Activated CD4-positive, alpha-beta T cell treated with anti-CD3 and anti-CD28 coated beads for 1 hour (primary cell): ENCODE measurements around the gene MIA.
"Not testable (repeated sequence)": the region's sequence is repeated elsewhere in the genome, so short reads cannot be mapped to it uniquely, and the experiment has no call there.

Experiments used
- DNase-seq: peaks from one replicate; pipeline ENCODE4 v3.0.0-alpha.2; 2020

Gene MIA

DNA sequence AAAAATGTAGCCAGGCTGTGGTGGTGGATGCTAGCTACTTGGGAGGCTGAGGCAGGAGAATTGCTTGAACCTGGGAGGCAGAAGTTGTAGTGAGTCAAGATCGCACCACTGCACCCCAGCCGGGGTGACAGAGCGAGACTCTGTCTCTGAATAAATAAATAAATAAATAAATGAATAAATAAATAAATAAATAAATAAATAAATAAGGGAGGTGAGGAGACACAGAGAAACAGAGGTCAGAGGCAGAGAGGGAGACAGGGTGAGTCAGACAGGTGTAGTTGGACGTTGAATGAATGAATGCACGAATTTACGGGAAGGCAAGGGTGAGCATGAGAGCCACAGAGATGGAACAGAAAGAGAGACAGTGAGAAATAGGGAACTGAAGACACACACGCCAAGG lies 5.8 kb downstream of the MIA start:
- no peak for DNase-seq

DNA sequence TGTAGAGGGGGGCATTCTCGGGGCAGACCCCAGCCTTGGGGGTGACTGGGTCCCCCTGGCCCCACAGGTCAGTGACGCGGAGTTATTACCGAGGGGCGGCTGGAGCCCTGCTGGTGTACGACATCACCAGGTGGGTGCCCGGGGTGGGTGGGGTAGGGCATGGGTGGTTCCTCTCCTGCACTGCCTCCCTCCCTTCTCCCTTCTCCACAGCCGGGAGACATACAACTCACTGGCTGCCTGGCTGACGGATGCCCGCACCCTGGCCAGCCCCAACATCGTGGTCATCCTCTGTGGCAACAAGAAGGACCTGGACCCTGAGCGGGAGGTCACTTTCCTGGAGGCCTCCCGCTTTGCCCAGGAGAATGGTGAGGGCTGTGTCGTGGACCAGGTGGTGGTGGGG lies 8.4 kb downstream of the MIA start:
- no peak for DNase-seq

DNA sequence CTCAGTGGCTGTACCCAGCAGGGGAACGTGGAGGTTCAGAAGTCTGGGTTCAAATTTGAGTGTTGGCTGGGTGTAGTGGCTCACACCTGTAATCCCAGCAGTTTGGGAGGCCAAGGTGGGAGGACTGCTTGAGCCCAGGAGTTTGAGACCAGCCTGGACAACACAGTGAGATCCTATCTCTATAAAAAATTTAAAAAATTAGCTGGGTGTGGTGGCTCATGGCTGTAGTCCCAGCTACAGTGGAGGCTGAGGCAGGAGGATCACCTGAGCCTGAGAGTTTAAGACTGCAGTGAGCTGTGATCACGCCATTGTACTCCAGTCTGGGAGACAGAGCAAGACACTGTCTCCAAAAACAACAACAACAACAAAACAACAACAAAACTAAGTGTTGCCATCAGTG lies 8.8 kb downstream of the MIA start:
- not testable (repeated sequence) for DNase-seq

DNA sequence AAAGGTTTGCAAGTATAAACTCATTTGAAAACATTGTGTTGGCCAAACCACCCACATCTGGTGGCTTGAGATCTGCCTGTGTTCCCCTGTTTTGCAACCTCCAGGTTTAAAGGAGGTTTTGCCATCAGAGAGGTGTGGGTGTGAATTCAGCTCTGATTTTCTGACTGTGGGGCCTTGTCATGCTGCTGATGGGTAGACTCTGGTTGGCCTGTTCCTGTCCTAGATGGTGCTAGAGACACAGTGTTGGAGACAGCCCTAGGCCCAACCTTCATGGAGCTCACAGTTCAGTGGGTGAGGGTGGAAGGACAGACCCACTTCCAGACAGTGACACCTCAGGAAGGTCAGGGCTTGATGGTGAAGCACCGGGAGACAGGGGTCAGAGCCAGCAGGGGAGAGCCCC lies 10.2 kb downstream of the MIA start:
- no peak for DNase-seq

DNA sequence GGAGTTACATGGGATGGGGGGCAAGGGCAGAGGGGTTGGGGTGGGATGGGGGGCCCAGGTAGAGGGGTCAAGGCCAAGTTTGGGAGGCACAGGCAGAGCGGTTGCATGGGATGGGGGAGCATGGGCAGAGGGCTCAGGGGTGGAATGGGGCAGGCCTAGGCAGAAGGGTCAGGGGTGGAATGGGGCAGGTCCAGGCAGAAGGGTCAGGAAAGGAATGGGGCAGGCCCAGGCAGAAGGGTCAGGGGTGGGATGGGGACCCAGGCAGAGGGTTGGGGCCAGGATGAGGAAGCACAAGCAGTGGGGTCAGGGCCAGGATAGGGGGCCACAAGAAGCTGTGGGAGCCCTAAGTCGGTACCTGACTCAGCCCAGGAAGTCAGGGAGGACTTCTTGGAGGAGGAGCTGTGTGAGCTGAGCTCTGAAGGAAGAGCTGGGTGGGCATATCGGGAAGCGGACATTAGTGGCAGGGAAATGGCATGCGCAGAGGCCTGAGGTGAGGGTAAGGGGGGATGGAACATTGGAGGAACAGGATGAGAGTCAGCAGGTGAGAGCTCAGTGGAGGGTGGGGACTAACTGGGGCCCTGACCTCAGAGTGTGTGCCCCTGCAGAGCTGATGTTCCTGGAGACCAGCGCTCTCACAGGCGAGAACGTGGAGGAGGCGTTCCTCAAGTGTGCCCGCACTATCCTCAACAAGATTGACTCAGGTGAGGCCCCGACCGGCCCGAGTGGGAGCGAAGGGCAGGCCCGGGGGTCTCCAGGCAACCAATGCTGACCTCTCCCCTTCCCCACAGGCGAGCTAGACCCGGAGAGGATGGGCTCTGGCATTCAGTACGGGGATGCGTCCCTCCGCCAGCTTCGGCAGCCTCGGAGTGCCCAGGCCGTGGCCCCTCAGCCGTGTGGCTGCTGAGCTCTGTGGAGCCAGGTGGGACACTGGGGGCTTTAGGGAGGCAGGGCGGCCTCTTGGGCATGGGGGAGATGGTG lies 11.0 kb downstream of the MIA start:
- DNase-seq, result no peak

DNA sequence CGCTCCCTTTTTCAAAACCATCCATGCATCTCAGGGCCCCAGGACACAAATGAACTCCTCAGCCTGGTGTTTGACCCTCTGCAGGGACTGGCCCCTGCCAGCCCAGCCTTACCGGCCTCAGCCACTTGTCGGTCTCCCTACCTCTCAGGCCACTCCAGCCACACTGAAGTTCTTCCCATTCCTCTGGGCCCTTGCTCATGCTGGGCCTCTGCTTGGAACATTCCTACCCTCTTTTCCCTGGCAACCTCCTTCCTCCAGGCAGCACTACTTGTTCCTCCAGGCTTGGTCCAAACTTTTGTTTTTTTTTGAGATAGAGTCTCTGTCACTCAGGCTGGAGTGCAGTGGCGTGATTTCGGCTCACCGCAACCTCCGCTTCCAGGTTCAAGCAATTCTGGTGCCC lies 16.0 kb downstream of the MIA start:
- DNase-seq, result no peak

DNA sequence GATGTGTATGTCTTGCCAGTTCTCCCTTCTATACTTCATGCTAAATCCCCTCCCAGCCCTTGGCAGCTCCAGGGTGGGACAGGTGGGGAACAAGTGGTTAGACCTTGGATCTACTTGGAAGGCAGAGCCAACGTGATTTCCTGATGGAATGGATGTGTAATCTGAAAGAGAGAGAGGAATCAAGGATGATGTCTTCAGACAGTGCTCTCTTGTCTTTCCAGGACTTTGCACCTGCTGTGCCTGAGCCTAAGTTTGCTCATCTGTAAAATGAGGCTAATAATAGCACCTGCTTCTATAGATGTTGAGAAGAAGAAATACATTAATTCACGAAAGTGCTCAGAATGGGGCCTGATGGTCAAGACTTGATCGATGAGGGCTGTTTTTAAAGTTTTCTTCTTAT lies 16.7 kb downstream of the MIA start:
- no peak for DNase-seq

DNA sequence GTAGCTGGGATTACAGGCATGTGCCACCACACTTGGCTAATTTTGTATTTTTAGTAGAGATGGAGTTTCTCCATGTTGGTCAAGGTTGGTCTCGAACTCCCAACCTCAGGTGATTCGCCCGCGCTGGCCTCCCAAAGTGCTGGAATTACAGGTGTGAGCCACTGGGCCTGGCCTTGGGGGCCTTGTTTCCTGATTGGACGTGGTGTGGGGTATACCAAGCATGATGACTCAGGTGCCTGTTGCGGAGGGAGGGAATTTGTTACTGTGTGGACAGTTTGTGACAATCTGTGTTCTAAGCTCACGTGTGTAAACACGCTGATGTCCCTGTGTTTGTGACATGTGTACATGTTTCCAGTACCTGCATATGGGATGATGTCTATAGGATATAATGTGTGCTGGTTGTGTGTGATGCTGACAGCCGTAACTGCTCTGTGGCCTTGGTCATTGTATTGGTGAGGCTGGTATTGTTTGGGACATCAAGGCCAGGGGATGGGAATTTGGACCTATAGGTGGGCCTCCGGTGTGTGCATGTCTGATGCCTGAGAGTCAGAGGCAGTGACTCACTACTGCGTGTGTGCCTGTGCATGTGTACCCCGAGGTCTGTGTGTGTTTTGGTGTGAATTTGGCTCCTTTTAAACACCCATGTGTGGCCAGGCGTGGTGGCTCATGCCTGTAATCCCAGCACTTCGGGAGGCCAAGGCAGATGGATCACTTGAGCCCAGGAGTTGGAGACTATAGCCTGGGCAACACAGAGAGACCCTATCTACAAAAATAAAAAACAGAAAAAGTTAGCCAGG lies 22.0 kb downstream of the MIA start:
- DNase-seq, result no peak

DNA sequence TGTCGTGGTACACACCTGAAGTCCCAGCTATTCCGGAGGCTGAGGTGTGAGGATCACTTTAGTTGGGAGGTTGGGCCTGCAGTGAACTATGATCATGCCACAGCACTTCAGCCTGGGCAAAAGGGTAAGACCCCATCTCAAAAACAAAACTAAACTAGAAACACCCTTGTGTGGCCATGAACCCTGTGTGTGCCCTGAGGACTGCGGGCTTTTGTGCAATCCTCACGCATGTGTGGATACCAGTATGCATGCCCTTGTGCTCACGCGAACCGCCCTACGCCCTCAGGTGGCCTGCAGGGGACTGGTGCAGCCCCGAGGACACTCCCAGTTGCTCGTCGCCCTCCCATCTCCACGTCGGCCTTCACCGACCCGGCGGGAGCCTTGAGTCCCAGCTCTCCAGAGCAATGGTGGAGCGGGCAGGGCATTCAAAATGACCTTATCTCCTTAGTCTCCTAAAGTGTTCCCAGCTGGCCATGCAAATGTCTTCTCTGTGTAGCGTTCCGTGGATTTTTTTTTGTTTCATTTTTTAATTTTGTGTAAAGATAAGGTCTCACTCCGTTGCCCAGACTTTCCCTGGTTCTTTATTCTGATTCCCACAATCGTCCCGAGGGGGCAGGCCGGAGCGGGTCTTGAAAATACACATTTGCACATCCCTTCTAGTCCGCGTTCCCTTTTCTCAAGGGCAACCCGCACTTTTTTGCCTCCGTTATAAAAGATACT lies 22.8 kb downstream of the MIA start:
- peak; percentile 52 for DNase-seq

DNA sequence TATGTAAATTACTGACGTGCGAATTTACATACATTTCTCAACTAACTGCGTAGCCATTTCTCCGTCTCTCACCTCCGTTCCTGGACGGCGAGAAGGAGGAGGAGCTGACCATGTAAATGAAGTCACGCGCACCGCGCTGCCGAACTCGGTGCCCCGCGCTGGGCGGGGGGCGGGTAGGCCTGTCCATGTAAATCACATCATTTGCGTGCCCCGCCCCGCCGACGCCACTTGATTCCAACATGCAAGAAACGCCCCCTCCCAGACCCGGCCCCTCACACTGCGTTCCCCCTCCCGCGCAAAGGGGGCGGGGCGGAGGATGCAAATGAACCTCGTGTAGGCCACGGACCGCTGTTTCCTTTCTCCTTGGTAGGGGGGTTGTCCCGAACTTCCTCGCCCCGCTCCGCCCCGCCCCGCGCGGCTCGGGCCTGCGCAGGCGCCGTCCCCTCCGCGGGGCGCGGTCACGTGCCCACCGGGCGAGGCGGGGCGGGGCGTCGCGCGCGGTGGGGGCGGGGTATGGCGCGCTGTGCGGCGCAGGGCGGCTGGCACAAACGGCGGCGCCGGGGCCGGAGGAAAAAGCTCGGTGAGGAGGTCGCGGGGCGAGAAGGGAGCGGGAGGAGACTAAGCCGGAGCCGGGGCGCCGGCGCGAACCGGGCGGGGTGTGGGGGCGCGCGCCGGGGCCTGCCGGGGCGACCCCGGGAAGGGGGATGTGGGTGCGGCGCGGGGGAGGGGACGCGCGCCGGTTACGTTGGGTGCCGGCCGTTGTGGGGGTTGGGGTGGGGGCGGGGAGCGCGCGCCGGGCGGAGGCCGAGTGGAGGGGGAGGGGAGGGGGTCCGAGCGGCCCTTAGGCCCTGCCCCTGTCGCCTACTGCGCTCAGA lies 23.6 kb downstream of the MIA start, which contains the start of gene EGLN2:
Gene EGLN2, plus strand, starts transcription at position 509 of the 875 bp plus-strand sequence. CDS start 1,382 bp downstream, outside the sequence.
- DNase-seq, result peak; percentile 100

DNA sequence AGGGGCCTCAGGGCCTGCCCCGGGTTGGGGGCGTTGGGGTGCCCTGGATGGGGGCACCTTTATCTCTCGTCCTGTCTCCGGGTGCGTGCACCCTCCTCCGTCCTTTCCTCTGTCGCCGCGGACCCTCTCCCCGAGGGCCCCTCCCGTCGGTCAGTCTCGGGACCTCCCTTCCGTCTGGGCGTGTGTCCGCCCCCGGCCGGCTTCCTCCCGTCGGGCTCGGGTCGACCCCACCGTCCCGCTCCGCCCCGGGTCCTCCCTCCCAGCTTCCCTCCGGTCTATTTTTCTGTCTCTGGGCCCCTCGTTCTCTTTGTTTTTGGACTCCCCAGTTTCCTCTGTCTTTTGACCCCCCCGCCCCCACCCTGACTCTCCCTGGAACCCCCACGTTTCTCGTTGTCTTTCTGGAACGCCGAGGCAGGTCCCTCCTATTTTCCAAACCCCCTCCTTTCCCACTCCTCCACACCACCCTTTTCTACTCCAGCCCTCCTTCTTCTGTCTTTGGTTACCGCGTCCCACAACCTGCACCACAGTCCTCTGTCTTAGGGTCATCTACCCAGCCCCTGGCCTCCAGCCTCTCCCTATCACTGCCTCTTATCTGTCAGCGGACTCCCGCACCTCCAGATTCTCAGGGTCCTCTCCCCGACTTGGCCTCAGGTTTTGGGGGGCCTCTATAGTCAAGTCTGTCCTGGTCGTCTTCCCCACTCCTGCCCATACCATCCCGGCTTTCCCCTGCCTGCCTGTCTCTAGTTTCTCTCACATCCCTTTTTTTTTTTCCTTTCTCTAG lies 24.4 kb downstream of the MIA start:
- DNase-seq, result no peak

DNA sequence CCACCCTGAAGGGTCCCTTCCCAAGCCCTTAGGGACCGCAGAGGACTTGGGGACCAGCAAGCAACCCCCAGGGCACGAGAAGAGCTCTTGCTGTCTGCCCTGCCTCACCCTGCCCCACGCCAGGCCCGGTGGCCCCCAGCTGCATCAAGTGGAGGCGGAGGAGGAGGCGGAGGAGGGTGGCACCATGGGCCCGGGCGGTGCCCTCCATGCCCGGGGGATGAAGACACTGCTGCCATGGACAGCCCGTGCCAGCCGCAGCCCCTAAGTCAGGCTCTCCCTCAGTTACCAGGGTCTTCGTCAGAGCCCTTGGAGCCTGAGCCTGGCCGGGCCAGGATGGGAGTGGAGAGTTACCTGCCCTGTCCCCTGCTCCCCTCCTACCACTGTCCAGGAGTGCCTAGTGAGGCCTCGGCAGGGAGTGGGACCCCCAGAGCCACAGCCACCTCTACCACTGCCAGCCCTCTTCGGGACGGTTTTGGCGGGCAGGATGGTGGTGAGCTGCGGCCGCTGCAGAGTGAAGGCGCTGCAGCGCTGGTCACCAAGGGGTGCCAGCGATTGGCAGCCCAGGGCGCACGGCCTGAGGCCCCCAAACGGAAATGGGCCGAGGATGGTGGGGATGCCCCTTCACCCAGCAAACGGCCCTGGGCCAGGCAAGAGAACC lies 25.1 kb downstream of the MIA start:
- no peak for DNase-seq

DNA sequence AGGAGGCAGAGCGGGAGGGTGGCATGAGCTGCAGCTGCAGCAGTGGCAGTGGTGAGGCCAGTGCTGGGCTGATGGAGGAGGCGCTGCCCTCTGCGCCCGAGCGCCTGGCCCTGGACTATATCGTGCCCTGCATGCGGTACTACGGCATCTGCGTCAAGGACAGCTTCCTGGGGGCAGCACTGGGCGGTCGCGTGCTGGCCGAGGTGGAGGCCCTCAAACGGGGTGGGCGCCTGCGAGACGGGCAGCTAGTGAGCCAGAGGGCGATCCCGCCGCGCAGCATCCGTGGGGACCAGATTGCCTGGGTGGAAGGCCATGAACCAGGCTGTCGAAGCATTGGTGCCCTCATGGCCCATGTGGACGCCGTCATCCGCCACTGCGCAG lies 25.7 kb downstream of the MIA start:
- no peak for DNase-seq

DNA sequence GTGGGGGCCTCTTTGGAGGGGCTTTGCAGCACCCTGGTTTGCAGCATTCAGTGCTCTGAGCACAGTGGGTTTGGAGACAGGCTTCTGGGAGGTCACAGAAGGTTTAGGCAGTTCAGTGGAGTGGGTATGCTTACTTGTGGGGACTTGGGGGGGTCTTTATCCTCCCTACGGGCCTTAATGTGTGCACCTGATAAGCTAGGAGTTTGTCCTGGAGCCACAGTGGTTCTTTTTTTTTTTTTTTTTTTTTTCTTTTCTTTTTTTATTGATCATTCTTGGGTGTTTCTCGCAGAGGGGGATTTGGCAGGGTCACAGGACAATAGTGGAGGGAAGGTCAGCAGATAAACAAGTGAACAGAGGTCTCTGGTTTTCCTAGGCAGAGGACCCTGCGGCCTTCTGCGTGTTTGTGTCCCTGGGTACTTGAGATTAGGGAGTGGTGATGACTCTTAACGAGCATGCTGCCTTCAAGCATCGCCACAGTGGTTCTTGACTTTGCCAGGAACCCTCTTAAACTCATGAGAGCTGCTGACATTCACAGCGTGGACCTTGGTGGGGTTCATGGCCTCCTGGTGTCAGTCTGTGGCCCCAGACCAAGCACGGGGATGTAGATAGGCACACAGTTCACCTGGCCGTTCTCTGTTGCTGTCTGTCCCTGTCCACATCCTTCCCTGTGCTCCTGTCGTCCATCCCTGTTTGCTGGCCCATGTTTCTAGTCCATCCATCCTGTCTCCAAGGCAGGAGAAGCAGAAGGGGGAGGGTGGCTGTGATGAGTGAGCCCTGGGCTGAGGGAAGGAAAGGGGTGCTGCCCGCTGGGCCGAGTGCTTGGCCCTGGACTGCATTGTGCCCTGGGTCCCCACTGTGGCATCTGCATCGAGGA lies 26.3 kb downstream of the MIA start:
- DNase-seq, result no peak

DNA sequence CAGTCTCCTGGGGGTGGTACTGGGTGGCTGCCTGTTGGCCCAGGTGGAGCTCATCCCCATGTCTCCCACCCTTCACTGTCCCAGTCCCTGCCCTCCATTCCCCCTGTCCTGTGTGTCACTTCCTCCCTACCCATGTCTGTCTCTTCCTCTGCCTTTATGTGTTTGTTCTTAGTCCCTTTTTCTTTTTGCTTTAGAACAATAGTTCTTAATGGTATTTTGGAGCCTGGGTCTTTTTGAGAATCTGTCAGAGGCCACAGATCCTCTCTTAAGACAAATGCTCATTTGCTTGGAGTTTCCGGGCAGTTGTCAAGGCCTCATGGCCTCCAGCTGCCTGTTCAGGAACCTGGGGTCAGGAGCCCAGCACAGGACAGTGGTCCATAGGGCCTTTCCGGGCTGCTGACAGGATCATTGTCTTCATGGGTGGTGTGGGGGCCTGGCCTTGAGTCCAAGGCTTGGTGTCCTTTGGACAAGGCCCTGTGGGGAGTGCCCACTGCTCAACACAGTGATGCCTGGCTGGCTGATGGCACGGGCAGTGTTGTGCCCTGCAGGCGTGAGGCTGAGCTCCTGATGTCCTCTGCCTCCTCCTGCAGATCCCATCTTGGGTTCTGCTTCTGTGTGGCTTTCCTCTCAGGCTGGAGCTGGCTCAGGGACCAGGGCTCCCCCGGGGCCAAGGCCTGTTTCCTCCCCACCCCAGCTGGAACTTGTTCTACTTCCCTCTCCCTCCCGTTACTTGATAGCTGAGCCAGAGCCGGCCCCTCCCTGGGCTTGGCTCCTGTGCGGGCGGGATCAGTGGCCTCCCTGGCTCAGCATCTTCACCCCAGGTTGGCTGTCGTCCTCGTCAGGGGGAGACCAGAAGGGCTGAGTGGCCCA lies 27.2 kb downstream of the MIA start:
- DNase-seq, result no peak

DNA sequence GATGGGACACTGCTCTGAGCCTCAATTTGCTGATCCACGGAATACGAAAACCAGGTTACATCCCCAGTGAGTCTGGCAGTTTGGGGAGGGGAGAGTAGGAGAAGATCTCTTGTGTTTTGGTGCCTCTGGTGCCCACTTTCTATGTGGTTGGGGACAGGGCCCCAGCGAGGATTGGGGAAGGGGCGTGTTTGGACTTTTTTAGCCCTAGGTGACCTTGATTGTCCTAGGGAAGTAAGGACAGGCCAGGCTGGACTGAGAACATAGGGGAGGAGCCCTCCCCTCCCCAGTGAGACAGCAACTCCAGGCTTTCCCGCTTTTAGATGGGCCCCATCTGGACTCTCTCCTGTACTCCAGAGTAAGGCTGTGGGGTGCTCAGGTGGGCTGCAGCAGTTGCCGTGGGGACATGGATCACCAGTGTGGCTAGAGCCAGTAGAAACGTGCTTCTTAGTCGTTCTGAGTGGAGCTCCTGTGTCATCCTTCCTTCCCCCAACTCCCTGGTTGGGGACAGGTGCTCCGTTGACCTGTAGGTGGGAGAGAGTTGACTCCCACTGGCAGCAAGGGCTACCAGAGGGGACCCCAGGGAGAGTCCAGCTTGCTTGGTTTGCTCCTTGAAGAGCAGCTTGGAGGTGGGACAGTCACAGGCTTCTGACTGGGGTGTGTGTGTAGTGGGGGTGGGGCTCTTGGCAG lies 28.0 kb downstream of the MIA start:
- no peak for DNase-seq

DNA sequence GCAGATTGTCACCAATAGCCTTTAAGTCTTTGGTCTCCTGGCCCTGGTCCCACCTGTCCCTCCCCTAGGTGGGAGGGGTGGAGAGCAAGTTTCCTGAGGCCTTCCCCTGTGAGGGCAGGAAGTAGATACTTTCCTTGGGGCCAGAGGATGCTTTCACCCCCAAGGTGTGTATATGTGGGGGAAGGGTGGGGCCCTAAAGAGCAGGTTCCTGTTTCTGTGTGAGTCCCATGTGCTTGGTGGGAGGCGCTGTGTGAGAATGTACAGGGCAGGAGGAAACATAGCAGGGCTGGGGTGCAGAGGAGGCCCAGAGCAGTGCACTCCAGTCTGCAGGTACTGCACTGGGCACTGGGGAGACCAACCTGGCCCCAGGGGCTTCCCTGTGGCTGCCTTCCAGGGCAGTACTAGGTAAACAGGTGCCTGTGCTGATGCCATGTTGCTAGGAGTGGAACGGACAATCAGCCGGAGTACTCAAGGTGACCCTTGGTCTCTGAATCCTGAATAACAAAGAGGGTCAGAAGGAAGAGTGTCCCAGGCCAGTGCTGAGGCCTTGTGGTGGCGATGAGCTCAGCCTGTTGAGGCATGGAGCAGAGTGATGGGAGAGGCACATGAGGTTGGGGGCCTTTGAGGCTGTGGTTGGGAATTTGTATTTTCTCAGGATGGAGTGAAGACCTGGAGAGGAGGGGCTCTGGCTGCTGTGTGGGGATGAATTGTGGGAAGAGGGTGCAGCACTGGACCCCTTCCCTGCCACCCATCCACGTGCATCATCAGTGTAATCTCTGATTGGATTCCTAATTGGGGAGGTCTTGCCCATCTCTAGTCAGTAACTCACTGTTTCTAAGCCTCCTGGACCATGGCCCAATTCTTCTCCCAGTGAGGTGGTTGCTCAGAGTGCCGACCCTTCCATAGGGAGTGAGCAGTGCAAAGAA lies 28.8 kb downstream of the MIA start:
- DNase-seq, result peak; percentile 39
